Nephron (organoid): ENCODE results near the gene PGAM1.

ENCODE experiments used
- H3K27ac Mint-ChIP-seq, 3 experiments: 2 replicates each; pipeline ENCODE4 v1.8.0; 2020; ENCODE audit warnings: mixed read lengths in 3 of 3, mild to moderate bottlenecking in 2 of 3, moderate library complexity in 1 of 3
- H3K27me3 Mint-ChIP-seq: 2 replicates; pipeline ENCODE4 v1.8.0; 2021; ENCODE audit warnings: low read depth, mild to moderate bottlenecking, moderate library complexity, mixed read lengths
- H3K36me3 Mint-ChIP-seq: 2 replicates; pipeline ENCODE4 v1.8.0; 2020; ENCODE audit warnings: low read depth, mixed read lengths
- H3K4me1 Mint-ChIP-seq: 2 replicates; pipeline ENCODE4 v1.8.0; 2020; ENCODE audit warnings: mixed read lengths
- H3K4me3 Mint-ChIP-seq, 3 experiments: 2 replicates each; pipeline ENCODE4 v1.8.0; 2020; ENCODE audit warnings: mild to moderate bottlenecking in 3 of 3, mixed read lengths in 3 of 3, moderate library complexity in 2 of 3
- H3K9me3 Mint-ChIP-seq: 2 replicates; pipeline ENCODE4 v1.8.0; 2020; ENCODE audit warnings: mixed read lengths
- TF ChIP-seq, protein P1 (sequence below), 3 experiments: fragments of 200-600 bp; sonication (generic); IDR thresholded peaks; one replicate each; pipeline ENCODE4 v1.5.0; 2021; ENCODE audit warnings: antibody characterized with exemption in 3 of 3; ENCODE audit not compliant: unreplicated experiment in 3 of 3

Gene PGAM1

DNA sequence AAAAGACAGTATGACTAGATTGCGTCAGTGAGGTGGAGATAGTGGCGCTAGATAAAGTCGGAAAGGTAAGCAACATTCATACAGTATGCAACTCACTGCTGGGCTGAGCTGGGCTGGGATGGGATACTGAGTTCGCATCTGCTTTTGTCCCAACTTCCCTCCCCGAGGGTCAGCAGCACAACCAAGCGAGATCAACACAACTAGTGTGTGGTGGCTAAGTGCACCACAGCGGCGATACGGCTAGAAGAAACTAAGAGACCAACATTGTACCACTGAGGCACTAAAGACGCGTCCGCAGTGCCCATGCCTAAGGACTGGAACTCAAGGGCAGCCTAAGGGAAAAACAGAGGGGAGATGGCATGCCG, 19.3 kb downstream of the PGAM1 start:
- H3K27me3 Mint-ChIP-seq, result no peaks in the 10 kb centered on the region
- H3K36me3 Mint-ChIP-seq, result peaks cover 24% of the 10 kb centered on the region
- peaks cover 27% of the 10 kb centered on the region for H3K4me1 Mint-ChIP-seq
- H3K27ac Mint-ChIP-seq, result peak overlapping the region; percentile 31 to 86 (median 75)
- TF ChIP-seq, protein P1, sequence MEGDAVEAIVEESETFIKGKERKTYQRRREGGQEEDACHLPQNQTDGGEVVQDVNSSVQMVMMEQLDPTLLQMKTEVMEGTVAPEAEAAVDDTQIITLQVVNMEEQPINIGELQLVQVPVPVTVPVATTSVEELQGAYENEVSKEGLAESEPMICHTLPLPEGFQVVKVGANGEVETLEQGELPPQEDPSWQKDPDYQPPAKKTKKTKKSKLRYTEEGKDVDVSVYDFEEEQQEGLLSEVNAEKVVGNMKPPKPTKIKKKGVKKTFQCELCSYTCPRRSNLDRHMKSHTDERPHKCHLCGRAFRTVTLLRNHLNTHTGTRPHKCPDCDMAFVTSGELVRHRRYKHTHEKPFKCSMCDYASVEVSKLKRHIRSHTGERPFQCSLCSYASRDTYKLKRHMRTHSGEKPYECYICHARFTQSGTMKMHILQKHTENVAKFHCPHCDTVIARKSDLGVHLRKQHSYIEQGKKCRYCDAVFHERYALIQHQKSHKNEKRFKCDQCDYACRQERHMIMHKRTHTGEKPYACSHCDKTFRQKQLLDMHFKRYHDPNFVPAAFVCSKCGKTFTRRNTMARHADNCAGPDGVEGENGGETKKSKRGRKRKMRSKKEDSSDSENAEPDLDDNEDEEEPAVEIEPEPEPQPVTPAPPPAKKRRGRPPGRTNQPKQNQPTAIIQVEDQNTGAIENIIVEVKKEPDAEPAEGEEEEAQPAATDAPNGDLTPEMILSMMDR (IDR thresholded peaks at IDR 0.05; ENCODE audit: unreplicated experiment in 3 of 3), result no peak
- no peaks in the 10 kb centered on the region for H3K9me3 Mint-ChIP-seq
- H3K4me3 Mint-ChIP-seq, result peak overlapping the region; percentile 96 to 99 (median 98)

DNA sequence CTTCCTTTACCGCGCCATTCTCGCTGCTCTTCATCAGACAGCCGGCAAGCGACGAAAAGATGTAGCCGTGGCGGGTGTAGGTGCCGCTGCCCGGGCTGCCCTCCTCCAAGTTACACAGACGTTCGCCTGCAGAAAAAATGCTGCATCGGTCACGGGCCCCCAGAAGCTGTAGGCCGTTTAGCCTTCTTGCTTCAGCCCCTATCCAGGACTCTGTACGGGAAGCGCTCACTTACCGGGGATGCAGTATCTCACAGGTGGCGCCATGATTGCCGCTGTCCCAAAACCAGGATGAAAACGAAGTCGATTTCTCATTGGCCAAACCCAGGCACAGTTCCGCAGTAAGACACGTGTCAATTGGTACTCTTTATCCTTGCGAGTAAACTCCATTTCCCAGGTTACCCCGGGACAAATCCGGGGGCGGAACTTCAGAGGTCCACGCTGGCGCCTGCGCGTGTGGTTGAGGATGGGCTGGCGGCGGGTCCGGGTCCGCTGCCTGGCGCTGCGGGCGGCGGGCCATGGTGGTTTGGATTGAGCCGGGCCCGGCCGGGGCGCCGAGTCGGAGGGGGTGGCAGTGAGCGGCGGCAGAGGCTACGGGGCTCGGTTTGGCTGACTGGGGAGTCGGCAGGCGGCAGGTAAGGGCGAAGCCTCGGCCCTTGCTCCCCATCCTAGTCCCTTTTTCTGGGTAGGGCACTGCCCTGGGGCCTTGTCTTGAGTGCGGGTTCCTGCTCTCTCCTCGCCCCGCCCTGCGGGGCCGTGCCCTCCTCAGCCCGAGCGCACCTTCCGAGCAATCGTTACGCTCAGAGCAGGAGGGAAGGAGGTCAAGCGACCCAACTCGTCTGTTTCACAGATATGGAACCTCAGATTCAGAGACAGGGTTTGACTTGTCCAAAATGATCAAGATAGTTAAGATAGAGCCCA, 20.0 kb downstream of the PGAM1 start, which contains the start of the genes EXOSC1 and ZDHHC16:
Gene EXOSC1 (minus strand): TSS at position 285 of the 918 bp plus-strand sequence. CDS start 21 bp downstream, at position 264.
Gene ZDHHC16 (plus strand): TSS at position 454 of the 918 bp plus-strand sequence. CDS start 5,501 bp downstream, outside the sequence.
- Mint-ChIP-seq H3K4me3 (peak within 1 kb of the TSS; percentile 96 to 99 (median 98)), H3K27me3 (no peaks in the 10 kb centered on the region), H3K36me3 (peaks cover 26% of the 10 kb centered on the region), H3K4me1 (peaks cover 31% of the 10 kb centered on the region), H3K27ac (peak within 1 kb of the TSS; percentile 31 to 86 (median 75)), H3K9me3 (no peaks in the 10 kb centered on the region)
- TF ChIP-seq, protein P1 (IDR thresholded peaks at IDR 0.05; ENCODE audit: unreplicated experiment in 3 of 3), result no peak

DNA sequence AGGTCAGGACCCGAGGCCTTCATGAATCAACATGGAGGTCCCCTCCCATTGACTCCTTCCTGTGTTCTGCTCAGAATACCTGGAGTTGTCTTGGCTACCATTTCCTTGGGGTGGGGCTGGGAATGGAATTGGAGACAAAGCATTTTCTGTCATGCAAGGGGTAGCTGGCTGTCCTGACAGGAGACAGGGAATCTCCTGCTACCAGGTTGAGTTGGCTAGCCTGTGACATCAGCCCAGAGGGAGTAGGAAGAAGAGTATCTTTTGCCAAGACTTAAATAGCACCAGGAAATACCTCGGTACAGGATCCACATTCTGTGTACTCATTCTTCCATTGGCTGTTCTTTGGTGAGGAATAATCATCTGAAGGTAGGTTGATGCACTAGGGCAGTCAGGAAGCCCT, 24.8 kb downstream of the PGAM1 start:
- Mint-ChIP-seq H3K27ac (no peak overlapping the region), H3K36me3 (peaks cover 52% of the 10 kb centered on the region), H3K9me3 (no peaks in the 10 kb centered on the region), H3K4me3 (no peak overlapping the region), H3K4me1 (peaks cover 22% of the 10 kb centered on the region), H3K27me3 (no peaks in the 10 kb centered on the region)
- TF ChIP-seq, protein P1 (IDR thresholded peaks at IDR 0.05; ENCODE audit: unreplicated experiment in 3 of 3), result no peak

DNA sequence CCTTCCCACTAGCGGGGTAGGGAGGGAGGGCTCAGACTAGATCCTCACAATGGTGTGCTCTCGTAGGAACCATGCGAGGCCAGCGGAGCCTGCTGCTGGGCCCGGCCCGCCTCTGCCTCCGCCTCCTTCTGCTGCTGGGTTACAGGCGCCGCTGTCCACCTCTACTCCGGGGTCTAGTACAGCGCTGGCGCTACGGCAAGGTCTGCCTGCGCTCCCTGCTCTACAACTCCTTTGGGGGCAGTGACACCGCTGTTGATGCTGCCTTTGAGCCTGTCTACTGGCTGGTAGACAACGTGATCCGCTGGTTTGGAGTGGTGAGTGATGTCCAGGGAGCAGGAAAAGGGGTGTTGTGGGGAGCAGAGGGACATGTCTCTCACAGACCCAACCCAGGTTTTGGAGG, 25.6 kb downstream of the PGAM1 start:
- Mint-ChIP-seq H3K4me1 (peaks cover 20% of the 10 kb centered on the region), H3K9me3 (no peaks in the 10 kb centered on the region), H3K36me3 (peaks cover 57% of the 10 kb centered on the region), H3K27me3 (no peaks in the 10 kb centered on the region), H3K4me3 (no peak overlapping the region), H3K27ac (no peak overlapping the region)
- TF ChIP-seq, protein P1 (IDR thresholded peaks at IDR 0.05; ENCODE audit: unreplicated experiment in 3 of 3), result no peak

DNA sequence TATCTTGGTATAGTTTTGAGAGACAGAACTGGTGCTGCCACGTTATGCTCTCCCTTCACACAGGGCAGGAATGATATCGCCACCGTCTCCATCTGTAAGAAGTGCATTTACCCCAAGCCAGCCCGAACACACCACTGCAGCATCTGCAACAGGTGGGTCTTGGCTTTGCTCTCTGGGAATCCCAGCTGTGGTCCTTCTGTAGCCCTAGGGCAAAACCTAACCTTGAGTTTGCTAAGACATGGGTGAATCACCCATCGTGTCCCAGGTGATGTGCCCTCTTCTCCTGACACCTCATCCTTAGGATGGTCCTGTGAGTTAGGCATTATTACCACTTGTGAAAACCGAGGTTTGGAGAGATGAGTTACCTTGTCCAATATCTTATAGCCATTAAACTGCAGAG, 26.4 kb downstream of the PGAM1 start:
- TF ChIP-seq, protein P1 (IDR thresholded peaks at IDR 0.05; ENCODE audit: unreplicated experiment in 3 of 3), result no peak
- Mint-ChIP-seq H3K27ac (no peak overlapping the region), H3K27me3 (no peaks in the 10 kb centered on the region), H3K4me1 (peaks cover 15% of the 10 kb centered on the region), H3K36me3 (peaks cover 65% of the 10 kb centered on the region), H3K4me3 (no peak overlapping the region), H3K9me3 (no peaks in the 10 kb centered on the region)
